Measurements from ENCODE around the gene MYO5A.
"Not testable (repeated sequence)": the region's sequence is repeated elsewhere in the genome, so short reads cannot be mapped to it uniquely, and the experiment has no call there.

MYO5A gene

GRCh38 chr15:52463638-52464037, 65.0 kb downstream of the MYO5A start:
- Histone ChIP-seq H3K4me3 (ENCODE audit: low read depth, low read length) (no peak overlapping the region), H3K36me3 (ENCODE audit: control insufficient read depth, insufficient read depth, low read length) (no peaks in the 10 kb centered on the region), H3K4me2 (ENCODE audit: low read length) (no peak overlapping the region), H3K79me2 (no peaks in the 10 kb centered on the region), H3K27ac (no peak overlapping the region), H2AFZ (no peak overlapping the region), H3K9ac (no peak overlapping the region), H3K27me3 (ENCODE audit: control insufficient read depth, insufficient read depth, low read length) (no peaks in the 10 kb centered on the region), H3K4me1 (no peaks in the 10 kb centered on the region), H3K9me3 (ENCODE audit: control insufficient read depth, low read length) (no peaks in the 10 kb centered on the region)
- peak; percentile 32 for TF ChIP-seq CTCF (IDR thresholded peaks at IDR 0.05)

GRCh38 chr15:52462806-52463360, 65.8 kb downstream of the MYO5A start:
- Histone ChIP-seq H3K27me3 (ENCODE audit: control insufficient read depth, insufficient read depth, low read length) (no peaks in the 10 kb centered on the region), H3K4me1 (no peaks in the 10 kb centered on the region), H3K36me3 (ENCODE audit: control insufficient read depth, insufficient read depth, low read length) (no peaks in the 10 kb centered on the region), H3K4me2 (ENCODE audit: low read length) (no peak overlapping the region), H3K27ac (no peak overlapping the region), H3K4me3 (ENCODE audit: low read depth, low read length) (no peak overlapping the region), H3K79me2 (no peaks in the 10 kb centered on the region), H2AFZ (no peak overlapping the region), H3K9me3 (ENCODE audit: control insufficient read depth, low read length) (no peaks in the 10 kb centered on the region), H3K9ac (no peak overlapping the region)
- no peak for TF ChIP-seq CTCF (IDR thresholded peaks at IDR 0.05)

- not testable (repeated sequence) for H3K79me2 ChIP-seq; H3K9me3 ChIP-seq (ENCODE audit: control insufficient read depth, low read length); H2AFZ ChIP-seq; H3K4me2 ChIP-seq (ENCODE audit: low read length); H3K9ac ChIP-seq; H3K36me3 ChIP-seq (ENCODE audit: control insufficient read depth, insufficient read depth, low read length); H3K4me1 ChIP-seq; H3K27me3 ChIP-seq (ENCODE audit: control insufficient read depth, insufficient read depth, low read length); H3K27ac ChIP-seq; H3K4me3 ChIP-seq (ENCODE audit: low read depth, low read length)
These were observed 69.0 kb downstream of the MYO5A start for GRCh38 chr15:52459701-52460100.

GRCh38 chr15:52459265-52459664, 69.4 kb downstream of the MYO5A start:
- not testable (repeated sequence) for H3K4me1 ChIP-seq; H3K36me3 ChIP-seq (ENCODE audit: control insufficient read depth, insufficient read depth, low read length); H2AFZ ChIP-seq; H3K9ac ChIP-seq; H3K4me3 ChIP-seq (ENCODE audit: low read depth, low read length); H3K4me2 ChIP-seq (ENCODE audit: low read length); H3K27ac ChIP-seq; H3K27me3 ChIP-seq (ENCODE audit: control insufficient read depth, insufficient read depth, low read length); H3K79me2 ChIP-seq; H3K9me3 ChIP-seq (ENCODE audit: control insufficient read depth, low read length)

GRCh38 chr15:52448011-52448890, 80.4 kb downstream of the MYO5A start:
- Histone ChIP-seq H3K79me2 (peaks cover 3% of the 10 kb centered on the region), H3K9me3 (ENCODE audit: control insufficient read depth, low read length) (no peaks in the 10 kb centered on the region), H3K9ac (no peak overlapping the region), H3K36me3 (ENCODE audit: control insufficient read depth, insufficient read depth, low read length) (no peaks in the 10 kb centered on the region), H2AFZ (no peak overlapping the region), H3K27me3 (ENCODE audit: control insufficient read depth, insufficient read depth, low read length) (no peaks in the 10 kb centered on the region), H3K27ac (no peak overlapping the region), H3K4me1 (peaks cover 5% of the 10 kb centered on the region), H3K4me3 (ENCODE audit: low read depth, low read length) (no peak overlapping the region), H3K4me2 (ENCODE audit: low read length) (no peak overlapping the region)
- no peak for TF ChIP-seq CTCF (IDR thresholded peaks at IDR 0.05)

All from parathyroid adenoma (tissue), 2 donors.